Naive thymus-derived CD4-positive, alpha-beta T cell (primary cell): ENCODE data around the gene AXL. TPM values are rescaled to one million over a fixed set of nuclear protein-coding genes. Genes with fewer than 3 reads are reported as not detected.

Source experiments
- ATAC-seq: fragments of 150-1000 bp; cut with Tn5 transposase; 2 replicates; pipeline ENCODE4 v1.10.0; 2021; ENCODE audit warnings: mild to moderate bottlenecking, moderate library complexity
- CTCF ChIA-PET: fragments of 350-600 bp; sonication (Branson Sonifier 250); formaldehyde crosslinking; loops from one replicate; lab custom pipeline; 2021; ENCODE audit warnings: antibody characterized with exemption; lab: Charles Lee
- POLR2A ChIA-PET: fragments of 350-600 bp; sonication (Branson Sonifier 250); formaldehyde crosslinking; loops from one replicate; lab custom pipeline; 2021; ENCODE audit warnings: antibody characterized with exemption, inconsistent platforms; lab: Charles Lee
- DNase-seq, 9 donors: peaks; one replicate each; pipeline versions ENCODE4 v3.0.0 to v3.0.0-alpha.2; 2020 to 2022; ENCODE audit warnings: mixed read lengths in 1 of 9
- H3K27ac ChIP-seq: one replicate; pipeline ENCODE4 v1.7.0; 2013; ENCODE audit warnings: mild to moderate bottlenecking, low read depth, low read length, moderate library complexity
- H3K27me3 ChIP-seq, 2 donors: one replicate each; pipeline ENCODE4 v1.7.0; 2013; ENCODE audit warnings: low read length in 2 of 2, mild to moderate bottlenecking in 2 of 2, moderate library complexity in 2 of 2; ENCODE audit not compliant: control insufficient read depth in 2 of 2, insufficient read depth in 2 of 2
- H3K36me3 ChIP-seq, 3 experiments: 1 replicate in 2 of 3; 2 replicates in 1 of 3; pipeline ENCODE4 v1.7.0; 2013; ENCODE audit warnings: low read length in 3 of 3, mild to moderate bottlenecking in 3 of 3, moderate library complexity in 1 of 3; ENCODE audit not compliant: insufficient read depth in 3 of 3, control insufficient read depth in 2 of 3
- H3K4me1 ChIP-seq, 2 donors: one replicate each; pipeline ENCODE4 v1.7.0; 2013; ENCODE audit warnings: low read length in 2 of 2, mild to moderate bottlenecking in 2 of 2, moderate library complexity in 1 of 2; ENCODE audit not compliant: control insufficient read depth in 2 of 2, insufficient read depth in 2 of 2
- H3K4me3 ChIP-seq: 2 replicates; pipeline ENCODE4 v1.7.0; 2013; ENCODE audit warnings: mild to moderate bottlenecking, low read length
- H3K9me3 ChIP-seq, 3 experiments: 1 replicate in 2 of 3; 2 replicates in 1 of 3; pipeline ENCODE4 v1.7.0; 2013; ENCODE audit warnings: low read length in 3 of 3; ENCODE audit not compliant: control insufficient read depth in 2 of 3
- H3K27ac Mint-ChIP-seq, 9 donors: one replicate each; pipeline ENCODE4 v1.8.0; 2020 to 2022; ENCODE audit warnings: mixed read lengths in 9 of 9, mild to moderate bottlenecking in 8 of 9, moderate library complexity in 5 of 9, inconsistent platforms in 2 of 9
- H3K27me3 Mint-ChIP-seq, 5 donors: one replicate each; pipeline ENCODE4 v1.8.0; 2021 to 2022; ENCODE audit warnings: mixed read lengths in 5 of 5, mild to moderate bottlenecking in 1 of 5
- H3K36me3 Mint-ChIP-seq, 5 donors: one replicate each; pipeline ENCODE4 v1.8.0; 2020 to 2022; ENCODE audit warnings: mixed read lengths in 5 of 5, mild to moderate bottlenecking in 3 of 5, inconsistent platforms in 1 of 5
- H3K4me1 Mint-ChIP-seq, 7 donors: one replicate each; pipeline ENCODE4 v1.8.0; 2020 to 2022; ENCODE audit warnings: mixed read lengths in 7 of 7, mild to moderate bottlenecking in 3 of 7, inconsistent platforms in 1 of 7
- H3K4me3 Mint-ChIP-seq, 10 donors: one replicate each; pipeline ENCODE4 v1.8.0; 2020 to 2022; ENCODE audit warnings: mild to moderate bottlenecking in 10 of 10, mixed read lengths in 10 of 10, moderate library complexity in 6 of 10, inconsistent platforms in 2 of 10
- H3K9me3 Mint-ChIP-seq, 11 donors: one replicate each; pipeline ENCODE4 v1.8.0; 2020 to 2022; ENCODE audit warnings: mixed read lengths in 11 of 11, mild to moderate bottlenecking in 4 of 11, inconsistent platforms in 1 of 11, moderate library complexity in 1 of 11
- intact Hi-C, 2 donors: fragments of 100-400 bp; cut with micrococcal nuclease; formaldehyde crosslinking; loops; one replicate each; pipeline ENCODE4 v1.15.1; 2023
- polyA plus RNA-seq, 2 donors: library from polyadenylated mRNA; unstranded; fragments of 300-500 nt; fragmentation: Illumina TruSeq; gene quantifications; one replicate each; pipeline ENCODE4 v1.2.3, GENCODE V29; 2021
- total RNA-seq, 6 experiments: library from RNA in 5 of 6; stranded (reverse) in 5 of 6; gene quantifications; 1 replicate in 5 of 6; 2 replicates in 1 of 6; pipeline ENCODE4 v1.2.3 and lab custom pipeline; 2021 to 2026

Gene AXL
- total and polyA plus RNA-seq, 7 experiments from 2014 or later: 0.12 to 0.54 (median 0.24) TPM; not detected in 1

DNA sequence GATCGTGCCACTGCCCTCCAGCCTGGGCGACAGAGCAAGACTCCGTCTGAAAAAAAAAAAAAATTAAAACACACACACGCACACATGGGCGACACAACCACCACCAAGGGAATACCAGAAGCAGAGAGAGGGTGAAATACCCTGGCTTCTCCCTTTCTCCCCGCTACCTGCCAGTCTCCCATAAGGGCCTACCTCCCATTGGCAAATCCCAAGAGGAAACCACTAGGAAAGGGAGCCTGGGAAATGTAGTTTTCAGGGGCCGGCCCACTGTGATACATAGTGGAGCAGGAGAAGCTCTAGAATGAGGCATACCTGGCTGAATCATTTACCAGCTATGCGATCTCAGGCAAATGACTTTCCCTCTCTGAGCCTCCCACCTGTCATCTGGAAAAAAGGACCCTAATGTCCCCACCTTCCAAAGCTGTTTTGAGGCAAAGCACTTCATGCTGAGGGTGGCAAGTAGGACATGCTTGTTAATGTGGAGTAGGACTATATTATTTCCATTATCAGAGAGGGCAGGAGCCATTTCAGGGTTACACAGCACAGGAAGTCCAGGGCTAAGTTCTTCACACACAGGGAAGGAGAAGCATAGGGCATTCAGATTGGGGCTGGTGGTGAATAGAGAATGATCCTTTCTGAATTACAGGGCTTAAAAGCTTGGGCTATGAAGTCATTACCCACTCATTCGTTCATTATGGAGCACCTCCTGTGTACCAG is 30.8 kb downstream of the AXL start:
- Mint-ChIP-seq H3K4me1 (peaks cover 0 to 4% (median 0%) of the 10 kb centered on the region in 7 donors), H3K9me3 (no peaks in the 10 kb centered on the region), H3K36me3 (no peaks in the 10 kb centered on the region), H3K4me3 (no peak overlapping the region), H3K27me3 (peaks cover 0 to 8% (median 0%) of the 10 kb centered on the region in 5 donors), H3K27ac (no peak overlapping the region)
- ChIA-PET POLR2A (no interaction called here), CTCF (interaction anchor here (1.4 kb wide), 1 partner anchor 46 kb away, joined by 3 read pairs; no protein-coding TSS in a partner anchor)
- no peak overlapping the region for H3K4me3 ChIP-seq
- H3K4me1 ChIP-seq: no peaks in the 10 kb centered on the region
- intact Hi-C loops: no loop called here
- H3K27ac ChIP-seq: no peak overlapping the region
- H3K9me3 ChIP-seq: no peaks in the 10 kb centered on the region
- no peaks in the 10 kb centered on the region for H3K27me3 ChIP-seq
- no peak for DNase-seq
- no peaks in the 10 kb centered on the region for H3K36me3 ChIP-seq
- ATAC-seq: no peak

DNA sequence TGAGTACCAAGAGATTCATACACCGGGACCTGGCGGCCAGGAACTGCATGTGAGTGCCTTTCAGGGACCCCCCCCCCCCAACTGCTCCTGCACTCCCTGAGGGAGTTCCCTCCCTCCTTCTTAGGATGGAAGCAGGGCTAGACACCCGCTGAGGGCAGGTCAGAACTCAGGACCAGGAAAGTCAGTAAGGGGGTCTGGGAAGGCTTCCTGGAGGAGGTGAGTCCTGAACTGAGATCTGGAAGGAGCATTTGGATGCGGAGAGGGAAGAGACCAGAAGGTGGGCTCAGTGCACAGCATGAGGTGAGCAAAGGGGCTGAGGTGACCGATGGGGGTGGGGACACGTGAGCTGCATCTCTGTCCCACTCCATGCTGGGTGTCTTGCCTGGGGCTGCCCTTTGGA is 34.6 kb downstream of the AXL start:
- H3K9me3 ChIP-seq: no peaks in the 10 kb centered on the region
- ChIA-PET POLR2A (no interaction called here), CTCF (no interaction called here)

DNA sequence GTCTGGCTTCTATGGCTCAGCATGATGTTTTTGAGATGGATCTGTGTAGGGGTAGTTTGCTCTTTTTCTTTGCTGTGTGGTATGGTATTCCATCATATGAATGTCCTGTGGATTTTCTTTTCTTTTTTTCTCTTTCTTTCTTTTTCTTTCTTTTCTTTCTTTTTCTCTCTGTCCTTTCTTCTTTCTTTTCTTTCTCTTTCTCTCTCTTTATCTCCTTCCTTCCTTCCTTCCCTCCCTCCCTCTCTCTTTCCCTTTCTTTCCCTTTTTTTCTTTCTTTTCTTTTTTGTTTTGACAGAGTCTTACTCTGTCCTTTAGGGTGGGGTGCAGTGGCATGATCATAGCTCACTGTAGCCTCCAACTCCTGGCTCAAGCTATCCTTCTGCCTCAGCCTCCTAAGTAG is 36.1 kb downstream of the AXL start:
- no peak for DNase-seq
- H3K27me3 ChIP-seq: no peaks in the 10 kb centered on the region
- Mint-ChIP-seq H3K36me3 (no peaks in the 10 kb centered on the region), H3K27ac (peak overlapping the region in 1 of 9 donors; percentile 36), H3K4me3 (no peak overlapping the region), H3K9me3 (peaks cover 0 to 1% (median 0%) of the 10 kb centered on the region in 11 donors), H3K27me3 (peaks cover 0 to 17% (median 0%) of the 10 kb centered on the region in 5 donors), H3K4me1 (peaks cover 0 to 9% (median 0%) of the 10 kb centered on the region in 7 donors)
- intact Hi-C loops: no loop called here
- no peak for ATAC-seq
- H3K4me3 ChIP-seq: no peak overlapping the region
- H3K27ac ChIP-seq: no peak overlapping the region
- ChIA-PET POLR2A (no interaction called here), CTCF (interaction anchor here (0.6 to 0.9 kb wide), 2 partner anchors 9 to 26 kb away, joined by 3 to 6 read pairs; partner anchors contain the start of gene HNRNPUL1)
- H3K4me1 ChIP-seq: no peaks in the 10 kb centered on the region
- H3K9me3 ChIP-seq: no peaks in the 10 kb centered on the region
- no peaks in the 10 kb centered on the region for H3K36me3 ChIP-seq

More for the DNA sequence above, 34.6 kb downstream of the AXL start:
- H3K27ac Mint-ChIP-seq: no peak overlapping the region
- intact Hi-C loops: no loop called here
- Histone ChIP-seq H3K4me3 (no peak overlapping the region), H3K36me3 (no peaks in the 10 kb centered on the region), H3K27me3 (no peaks in the 10 kb centered on the region), H3K4me1 (no peaks in the 10 kb centered on the region), H3K27ac (no peak overlapping the region)
- H3K9me3 Mint-ChIP-seq: peaks cover 0 to 1% (median 0%) of the 10 kb centered on the region in 11 donors
- H3K36me3 Mint-ChIP-seq: no peaks in the 10 kb centered on the region
- H3K27me3 Mint-ChIP-seq: peaks cover 0 to 17% (median 0%) of the 10 kb centered on the region in 5 donors
- no peak overlapping the region for H3K4me3 Mint-ChIP-seq
- ATAC-seq: no peak
- peaks cover 0 to 5% (median 0%) of the 10 kb centered on the region in 7 donors for H3K4me1 Mint-ChIP-seq
- DNase-seq: no peak

DNA sequence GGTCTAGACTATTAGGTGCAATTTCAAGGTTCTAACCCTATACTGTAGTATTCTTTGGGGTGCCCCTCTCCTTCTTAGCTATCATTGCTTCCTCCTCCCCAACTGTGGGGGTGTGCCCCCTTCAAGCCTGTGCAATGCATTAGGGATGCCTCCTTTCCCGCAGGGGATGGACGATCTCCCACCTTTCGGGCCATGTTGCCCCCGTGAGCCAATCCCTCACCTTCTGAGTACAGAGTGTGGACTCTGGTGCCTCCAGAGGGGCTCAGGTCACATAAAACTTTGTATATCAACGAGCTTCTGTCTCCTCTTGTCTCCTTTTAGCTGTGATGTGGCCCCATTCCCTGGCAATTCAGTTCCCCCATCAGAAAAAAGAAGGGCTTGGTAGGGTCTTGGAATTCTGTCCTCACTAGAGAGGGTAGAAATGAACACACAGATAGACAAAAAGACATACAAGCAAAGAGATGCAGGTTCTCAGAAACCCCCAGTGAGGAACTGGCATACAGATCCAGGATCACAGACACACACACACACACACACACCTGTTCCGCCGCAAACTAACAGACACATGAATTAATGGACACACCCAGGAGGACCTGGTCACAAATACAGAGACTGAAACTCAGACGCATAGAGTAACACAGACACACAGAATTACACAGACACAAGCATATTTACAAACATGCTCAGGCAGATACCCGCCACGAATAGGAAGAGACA is 42.6 kb downstream of the AXL start:
- intact Hi-C loops: loop anchor here (1.0 to 10.0 kb wide), 24 partner anchors 35 to 1919 kb away; partner anchors contain the start of genes BLVRB (in 1 of the 2), CIC (in 1 of the 2), DMAC2 (in 1 of the 2) and DYRK1B (in 1 of the 2)
- Mint-ChIP-seq H3K9me3 (peaks cover 0 to 18% (median 0%) of the 10 kb centered on the region in 11 donors), H3K27ac (peak overlapping the region; percentile 99 to 100 (median 100)), H3K4me1 (peaks cover 23 to 45% (median 26%) of the 10 kb centered on the region in 7 donors), H3K4me3 (peak overlapping the region; percentile 95 to 100 (median 98)), H3K36me3 (peaks cover 0 to 17% (median 3%) of the 10 kb centered on the region in 5 donors), H3K27me3 (peaks cover 0 to 10% (median 0%) of the 10 kb centered on the region in 5 donors)
- DNase-seq: peak in 1 of 9 donors; percentile 9
- Histone ChIP-seq H3K27ac (peak overlapping the region; percentile 99), H3K9me3 (no peaks in the 10 kb centered on the region), H3K4me1 (peaks cover 19 to 20% of the 10 kb centered on the region in 2 donors), H3K27me3 (no peaks in the 10 kb centered on the region), H3K36me3 (peaks cover 0 to 12% (median 0%) of the 10 kb centered on the region in 3 experiments), H3K4me3 (peak overlapping the region; percentile 84)
- ATAC-seq: no peak
- CTCF ChIA-PET: interaction anchor here (0.6 to 5.5 kb wide), 6 partner anchors 37 to 785 kb away, joined by 3 to 55 read pairs (median 4); no protein-coding TSS in a partner anchor
- POLR2A ChIA-PET: interaction anchor here (0.5 to 9.6 kb wide), 16 partner anchors 9 to 627 kb away, joined by 3 to 339 read pairs (median 4); partner anchors contain the start of genes B9D2, CCDC97, COQ8B and ITPKC

DNA sequence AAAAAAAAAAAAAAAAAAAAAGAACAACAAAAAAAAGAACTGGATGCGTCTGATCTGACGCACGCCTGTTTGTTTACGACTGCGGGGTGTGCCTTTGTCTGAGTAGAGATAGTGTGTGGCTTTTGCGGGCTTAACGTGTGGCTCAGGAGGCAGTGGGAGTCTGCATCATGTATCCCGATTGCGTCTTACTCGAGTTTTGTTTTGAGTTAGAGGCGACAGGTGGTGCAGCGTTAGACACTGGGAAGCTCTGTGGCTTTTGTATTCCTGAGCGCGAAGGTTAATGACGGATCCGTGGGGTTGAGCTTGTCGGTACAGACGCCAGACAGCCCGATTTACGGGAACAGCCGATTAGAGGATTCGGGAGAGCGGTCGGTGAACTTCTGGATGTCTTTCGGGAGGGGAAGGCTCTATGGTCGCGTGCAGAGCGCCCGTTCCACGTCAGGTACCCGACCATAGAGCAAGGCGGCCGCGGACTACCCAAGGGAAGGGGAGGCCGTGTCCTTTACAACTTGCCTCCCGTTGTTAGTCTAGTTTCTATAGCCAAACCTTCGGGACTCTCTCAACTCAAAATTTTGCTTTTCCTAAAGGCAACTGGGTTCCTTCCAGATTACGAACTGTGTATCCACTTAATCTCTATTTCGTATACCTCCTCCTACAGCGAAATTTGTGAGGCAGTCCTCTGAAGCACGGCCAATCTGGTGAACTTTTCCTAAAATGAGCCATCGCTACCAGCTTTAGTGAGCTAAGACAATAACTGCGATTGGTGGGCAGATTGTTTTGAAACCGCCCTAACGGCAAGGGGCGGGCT is 44.2 kb downstream of the AXL start:
- peaks cover 33 to 60% (median 41%) of the 10 kb centered on the region in 7 donors for H3K4me1 Mint-ChIP-seq
- peak overlapping the region; percentile 95 to 100 (median 98) for H3K4me3 Mint-ChIP-seq
- ChIA-PET POLR2A (interaction anchor here (0.5 to 9.6 kb wide), 51 partner anchors 8 to 1922 kb away, joined by 3 to 339 read pairs (median 4); partner anchors contain the start of genes ACTMAP, B9D2, CCDC97 and DMAC2), CTCF (interaction anchor here (0.8 to 5.5 kb wide), 11 partner anchors 8 to 628 kb away, joined by 3 to 55 read pairs (median 5); no protein-coding TSS in a partner anchor)
- Histone ChIP-seq H3K27ac (peak overlapping the region; percentile 99), H3K9me3 (no peaks in the 10 kb centered on the region), H3K36me3 (peaks cover 0 to 28% (median 4%) of the 10 kb centered on the region in 3 experiments), H3K4me3 (peak overlapping the region; percentile 84), H3K4me1 (peaks cover 22 to 30% of the 10 kb centered on the region in 2 donors), H3K27me3 (no peaks in the 10 kb centered on the region)
- H3K9me3 Mint-ChIP-seq: peaks cover 0 to 18% (median 0%) of the 10 kb centered on the region in 11 donors
- H3K27me3 Mint-ChIP-seq: peaks cover 0 to 8% (median 0%) of the 10 kb centered on the region in 5 donors
- peak; percentile 66 to 98 (median 95) for DNase-seq
- ATAC-seq: peak; percentile 62
- peak overlapping the region; percentile 99 to 100 (median 100) for H3K27ac Mint-ChIP-seq
- intact Hi-C loops: loop anchor here (1.0 to 10.0 kb wide), 23 partner anchors 36 to 1921 kb away; partner anchors contain the start of genes B9D2 (in 2 of the 2), BCKDHA (in 2 of the 2), EXOSC5 (in 2 of the 2) and BLVRB (in 1 of the 2)
- peaks cover 0 to 25% (median 4%) of the 10 kb centered on the region in 5 donors for H3K36me3 Mint-ChIP-seq
